HG02981 (cell line): Measurements from ENCODE around the gene SCMH1.

ENCODE experiments used
- ATAC-seq: cut with Tn5 transposase; IDR thresholded peaks from one replicate; pipeline ENCODE4 v1.9.1; 2021; ENCODE audit warnings: mild to moderate bottlenecking, moderate library complexity; ENCODE audit not compliant: unreplicated experiment

SCMH1 gene

GRCh38 chr1:41010345-41010744, 231.8 kb downstream of the SCMH1 start:
- ATAC-seq = no peak

- no peak for ATAC-seq
Observed at GRCh38 chr1:41009466-41009865, 232.6 kb downstream of the SCMH1 start.

DNA sequence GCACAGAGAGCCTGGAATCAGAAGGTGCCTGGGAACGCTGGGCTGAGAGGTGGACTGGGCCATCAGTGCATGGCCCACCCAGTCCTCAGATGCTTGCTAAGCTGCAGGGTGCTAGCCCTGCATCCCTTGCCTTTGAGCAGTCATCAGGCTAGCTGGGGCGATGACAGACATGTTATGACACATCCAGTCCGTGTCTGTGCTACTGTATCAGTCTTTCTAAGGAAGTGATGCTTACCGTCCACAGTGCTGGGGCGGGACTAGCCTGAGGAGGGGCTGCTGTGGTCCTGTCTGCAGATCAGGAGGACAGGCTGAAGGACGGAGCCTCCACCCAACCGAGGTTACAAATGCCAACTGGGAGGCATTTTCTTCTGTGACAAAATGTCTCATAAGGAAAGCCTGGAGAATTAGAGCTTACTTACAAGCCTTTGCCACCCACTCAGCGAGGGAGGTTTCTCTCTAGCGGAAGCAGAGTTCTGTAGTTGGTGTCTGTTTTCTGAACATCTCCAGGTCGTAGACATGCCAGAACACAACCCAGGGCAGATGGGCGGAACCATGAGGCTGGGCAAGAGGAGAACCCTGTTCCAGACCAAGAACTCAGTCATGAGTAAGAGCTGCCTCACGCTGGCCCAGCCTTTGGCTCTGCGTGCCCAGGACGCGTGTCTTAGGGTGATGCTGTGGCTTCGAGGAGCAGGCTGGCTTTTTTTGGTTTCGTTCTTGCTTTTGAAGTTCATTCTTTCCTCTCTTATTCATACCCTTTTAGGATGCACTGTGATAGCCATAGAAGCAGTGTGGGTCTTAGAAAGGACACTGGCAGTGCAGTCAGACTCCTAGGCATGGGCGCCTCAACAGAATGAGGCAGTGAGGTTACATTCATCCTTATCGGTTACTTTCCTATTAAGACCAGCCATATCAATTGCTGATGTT, 234.9 kb downstream of the SCMH1 start:
- ATAC-seq = no peak

GRCh38 chr1:41005876-41006275, 236.2 kb downstream of the SCMH1 start:
- no peak for ATAC-seq

DNA sequence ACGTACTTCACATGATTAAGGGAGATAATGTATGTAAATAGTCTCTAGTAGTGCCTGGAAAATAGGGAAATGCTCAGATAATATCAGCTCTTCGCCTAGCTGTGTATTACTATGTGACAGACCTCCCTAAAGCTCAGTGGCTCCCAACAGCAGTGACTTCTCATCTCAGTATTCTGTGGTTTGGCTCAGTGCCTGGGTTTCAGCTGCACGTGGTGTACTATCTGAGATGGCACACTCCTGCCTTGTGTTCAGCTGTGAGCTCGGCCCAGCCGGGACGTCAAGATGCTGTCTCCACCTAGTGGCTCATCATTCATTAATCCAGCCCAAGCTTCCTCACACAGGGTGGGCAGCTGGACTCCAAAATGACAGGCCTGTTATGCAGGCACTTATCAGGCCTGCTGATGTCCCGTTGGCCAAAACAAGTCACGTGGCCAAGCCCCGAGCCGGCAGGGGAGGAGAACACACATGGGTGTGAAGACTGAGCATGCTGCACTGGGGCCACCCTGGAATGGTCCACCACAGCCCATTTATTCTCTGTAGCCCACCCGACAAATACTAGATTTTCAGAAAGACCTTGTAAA, 238.4 kb downstream of the SCMH1 start:
- peak; percentile 96 for ATAC-seq

GRCh38 chr1:41003127-41003639, 238.9 kb downstream of the SCMH1 start:
- no peak for ATAC-seq

GRCh38 chr1:40998668-40999067, 243.4 kb downstream of the SCMH1 start:
- no peak for ATAC-seq

DNA sequence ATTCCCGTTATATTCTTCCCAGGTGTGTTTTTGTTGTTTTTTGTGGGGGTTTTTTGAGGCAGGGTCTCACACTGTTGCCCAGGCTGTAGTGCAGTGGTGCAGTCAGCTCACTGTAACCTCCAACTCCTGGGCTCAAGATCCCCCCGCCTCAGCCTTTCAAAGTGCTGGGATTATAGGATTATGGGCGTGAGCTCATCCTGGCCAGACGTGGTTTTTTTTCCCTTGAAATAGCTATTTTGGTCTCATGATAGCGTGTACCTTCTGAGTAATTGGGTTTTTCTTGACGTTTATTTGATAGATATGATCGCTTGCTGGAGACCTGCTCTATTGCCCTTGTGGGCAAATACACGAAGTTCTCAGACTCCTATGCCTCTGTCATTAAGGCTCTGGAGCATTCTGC, 245.0 kb downstream of the SCMH1 start:
- ATAC-seq = no peak

GRCh38 chr1:40989066-40989465, 253.0 kb downstream of the SCMH1 start:
- no peak for ATAC-seq

GRCh38 chr1:40988280-40988679, 253.8 kb downstream of the SCMH1 start:
- no peak for ATAC-seq

DNA sequence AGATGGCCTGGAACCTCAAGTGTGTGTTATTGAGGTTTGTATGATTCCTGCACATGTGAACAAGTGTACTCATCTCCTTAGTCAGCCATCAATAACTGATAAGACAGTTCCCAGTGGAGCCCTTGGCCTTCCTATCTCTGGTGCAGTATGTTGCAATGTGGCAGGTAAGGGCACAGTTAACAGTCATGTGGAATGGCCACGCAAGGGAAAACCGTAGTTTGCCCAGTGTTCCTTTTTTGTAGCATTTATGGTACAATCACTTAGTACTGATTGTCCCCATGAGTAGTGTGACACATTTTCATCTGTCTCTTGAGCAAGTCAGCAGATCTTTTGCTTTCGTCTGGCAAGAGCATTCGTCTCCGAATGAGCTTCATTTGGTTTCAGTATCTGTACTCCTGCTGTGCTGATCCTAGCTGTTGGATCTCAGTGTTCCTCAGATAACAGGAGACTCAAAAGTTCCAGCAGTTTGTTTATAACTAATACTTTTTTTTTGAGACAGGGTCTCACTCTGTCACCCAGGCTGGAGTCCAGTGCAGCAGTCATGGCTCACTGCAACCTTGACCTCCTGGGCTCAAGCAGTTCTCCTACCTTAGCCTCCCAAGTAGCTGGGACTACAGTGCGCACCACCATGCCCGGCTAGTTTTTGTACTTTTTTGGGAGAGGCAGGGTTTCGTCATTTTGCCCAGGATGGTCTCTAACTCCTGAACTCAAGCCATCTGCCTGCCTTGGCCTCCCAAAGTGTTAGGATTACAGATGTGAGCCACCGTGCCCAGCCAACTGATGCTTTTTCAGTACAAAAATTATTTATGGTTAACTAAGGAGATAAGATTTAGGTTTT, 254.4 kb downstream of the SCMH1 start:
- ATAC-seq = no peak

DNA sequence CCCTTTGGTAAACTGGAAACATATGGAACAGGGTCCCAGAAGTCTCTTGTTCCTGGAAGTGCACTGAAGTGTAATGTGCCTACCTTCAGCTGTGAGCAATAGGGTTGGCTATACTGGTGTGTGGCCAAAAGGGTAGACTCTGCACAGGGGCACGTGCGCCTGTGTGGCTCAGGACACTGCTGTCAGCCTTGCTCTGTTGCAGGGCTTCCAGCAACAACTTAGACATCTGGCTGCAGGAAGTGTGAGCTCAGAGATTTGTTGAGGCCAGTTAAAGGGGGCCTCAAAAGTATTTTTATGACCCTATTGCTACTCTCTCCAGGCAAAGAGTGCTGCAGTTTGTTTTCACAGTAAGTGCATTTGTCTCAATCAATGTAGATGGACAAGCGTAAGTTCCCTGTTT, 255.2 kb downstream of the SCMH1 start:
- ATAC-seq = no peak

DNA sequence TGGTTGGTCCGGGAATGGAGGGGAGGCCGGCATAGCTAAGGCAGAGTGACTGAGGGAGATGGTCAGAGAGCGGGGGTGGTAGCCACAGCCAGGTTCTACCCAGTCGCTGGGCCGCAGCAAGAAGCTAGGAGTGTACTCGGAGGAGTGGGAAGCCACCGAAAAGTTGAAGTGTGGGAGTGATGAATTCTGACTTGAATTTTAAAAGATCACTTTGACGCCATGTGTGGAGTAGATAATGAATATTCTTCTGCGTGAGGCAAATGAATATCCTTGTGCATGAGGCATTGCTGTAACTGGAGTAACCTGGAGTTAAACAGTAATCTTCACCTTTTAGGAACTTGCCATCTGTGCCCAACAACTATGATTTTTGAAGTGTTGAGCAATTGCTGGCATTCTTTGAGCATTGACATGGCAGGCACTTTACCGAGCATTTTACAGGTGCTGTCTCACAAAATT, 255.8 kb downstream of the SCMH1 start:
- ATAC-seq = no peak

- no peak for ATAC-seq
Observed at GRCh38 chr1:40985875-40986274, 256.2 kb downstream of the SCMH1 start.

- ATAC-seq = no peak
Observed at GRCh38 chr1:40985161-40985560, 256.9 kb downstream of the SCMH1 start.

- ATAC-seq = no peak
Observed at GRCh38 chr1:40984531-40984930, 257.6 kb downstream of the SCMH1 start.

DNA sequence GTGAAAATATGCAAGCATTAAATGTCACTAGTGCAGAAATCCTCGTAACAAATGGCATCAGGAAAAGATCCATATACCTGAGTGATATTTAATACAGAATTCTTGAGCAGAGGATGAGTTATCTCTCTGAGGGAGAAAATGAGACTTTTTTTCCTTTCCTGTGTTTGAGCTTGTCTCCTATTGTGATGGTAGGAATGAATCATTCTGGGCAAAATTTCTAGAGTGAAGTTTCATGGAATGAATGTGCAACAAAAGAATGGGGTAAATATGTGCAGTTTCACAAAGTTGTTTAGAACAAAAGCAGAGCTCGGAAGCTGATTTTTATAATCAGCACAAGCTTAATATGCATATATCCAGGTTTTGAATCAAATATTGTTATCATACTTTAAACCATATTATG, 258.0 kb downstream of the SCMH1 start:
- ATAC-seq = no peak

- no peak for ATAC-seq
Observed at GRCh38 chr1:40983286-40983685, 258.8 kb downstream of the SCMH1 start.

- no peak for ATAC-seq
Observed at GRCh38 chr1:40982721-40983120, 259.4 kb downstream of the SCMH1 start.

DNA sequence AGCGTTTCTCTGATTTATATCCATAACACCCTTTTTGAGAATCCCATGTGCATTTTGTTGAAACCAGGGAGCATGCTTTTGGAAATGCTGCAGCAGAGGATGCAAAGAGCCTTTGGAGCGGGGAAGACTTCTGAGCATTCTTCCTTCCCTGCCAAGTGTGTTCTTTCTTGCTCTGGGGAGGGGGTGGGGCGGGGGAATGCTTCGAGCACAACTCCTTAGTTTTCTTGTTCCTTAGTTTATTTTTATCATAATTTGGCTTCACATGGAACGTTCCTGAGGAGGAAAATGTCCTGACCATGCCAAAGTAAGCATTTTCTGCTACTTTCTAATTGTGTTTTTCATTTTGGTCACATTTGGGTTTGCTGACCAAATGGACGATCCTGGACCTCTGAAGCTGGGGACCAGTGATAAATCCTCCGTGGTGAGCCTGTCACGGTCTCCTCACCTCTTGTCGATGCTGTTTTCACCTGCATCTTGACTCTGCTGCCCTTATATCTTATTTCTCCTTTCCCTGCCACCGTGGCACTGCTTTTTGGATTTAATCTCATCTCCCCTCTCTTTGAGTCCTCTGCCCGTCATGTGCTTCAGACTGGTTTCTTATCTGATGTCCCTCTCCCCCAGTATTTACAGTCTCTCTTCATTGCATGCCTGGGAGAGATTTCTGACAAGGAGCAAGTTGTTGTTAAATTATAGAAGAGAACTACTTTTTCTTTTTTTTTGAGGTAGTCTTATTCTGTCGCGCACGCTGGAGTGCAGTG, 260.2 kb downstream of the SCMH1 start:
- ATAC-seq = no peak
